Measurements from ENCODE around the gene SMARCB1. TPM values are rescaled to one million over a fixed set of nuclear protein-coding genes. Genes with fewer than 3 reads are reported as not detected.

Gene SMARCB1
- total and polyA plus RNA-seq, 8 donors: 52.4 to 166 (median 138) TPM

- DNase-seq: no peak
- peaks cover 0 to 16% of the 10 kb centered on the region in 2 donors for H3K36me3 ChIP-seq
- TF ChIP-seq CTCF (IDR thresholded peaks at IDR 0.05): no peak
- H3K27ac ChIP-seq: peak overlapping the region; percentile 99 to 100
- no peak for ATAC-seq
- no peaks in the 10 kb centered on the region for H3K9me3 ChIP-seq
- peaks cover 8 to 34% of the 10 kb centered on the region in 2 donors for H3K4me1 ChIP-seq
- H3K4me3 ChIP-seq: peak overlapping the region; percentile 84 to 93
- intact Hi-C loops (cut with DNase I): loop anchor here in 1 of 2 donors (10.0 kb wide), 1 partner anchor 47 kb away; the partner anchor contains the start of gene DERL3
- H3K27me3 ChIP-seq: no peaks in the 10 kb centered on the region
Observed at GRCh38 chr22:23787910-23788309, 1.1 kb downstream of the SMARCB1 start.

DNA sequence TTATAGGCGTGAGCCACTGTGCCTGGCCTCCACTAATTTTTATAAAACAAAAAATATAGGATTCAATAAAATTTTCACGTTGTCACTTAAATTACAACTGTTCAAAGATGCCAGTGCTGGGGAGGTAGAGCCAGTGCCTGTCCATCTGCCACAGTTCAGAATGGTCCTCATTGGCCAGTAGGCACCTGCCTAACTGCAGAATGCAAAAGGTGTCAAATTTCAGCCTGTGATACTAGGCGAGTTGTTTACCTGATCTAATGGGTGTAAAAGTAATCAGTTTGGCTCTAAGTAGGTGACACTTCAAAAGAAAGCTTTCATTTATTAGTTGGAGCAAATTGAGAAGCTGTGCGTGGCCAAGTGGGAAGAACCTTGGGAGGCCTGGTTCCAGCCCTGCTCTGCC, 2.4 kb downstream of the SMARCB1 start:
- TF ChIP-seq CTCF (IDR thresholded peaks at IDR 0.05): no peak
- no peak overlapping the region for H3K27ac ChIP-seq
- no peak for DNase-seq
- H3K27me3 ChIP-seq: no peaks in the 10 kb centered on the region
- no peak overlapping the region for H3K4me3 ChIP-seq
- H3K4me1 ChIP-seq: peaks cover 8 to 34% of the 10 kb centered on the region in 2 donors
- intact Hi-C loops (cut with DNase I): loop anchor here in 1 of 2 donors (10.0 kb wide), 1 partner anchor 46 kb away; the partner anchor contains the start of gene DERL3
- ATAC-seq: no peak
- no peaks in the 10 kb centered on the region for H3K9me3 ChIP-seq
- H3K36me3 ChIP-seq: peaks cover 0 to 28% of the 10 kb centered on the region in 2 donors

- H3K4me3 ChIP-seq: no peak overlapping the region
- intact Hi-C loops (cut with DNase I): loop anchor here in 1 of 2 donors (10.0 kb wide), 1 partner anchor 45 kb away; the partner anchor contains the start of gene DERL3
- H3K36me3 ChIP-seq: peaks cover 0 to 33% of the 10 kb centered on the region in 2 donors
- no peak for DNase-seq
- H3K9me3 ChIP-seq: no peaks in the 10 kb centered on the region
- no peaks in the 10 kb centered on the region for H3K27me3 ChIP-seq
- ATAC-seq: no peak
- H3K4me1 ChIP-seq: peaks cover 8 to 34% of the 10 kb centered on the region in 2 donors
- H3K27ac ChIP-seq: no peak overlapping the region
- TF ChIP-seq CTCF (IDR thresholded peaks at IDR 0.05): no peak
Observed at GRCh38 chr22:23789638-23790037, 2.9 kb downstream of the SMARCB1 start.

DNA sequence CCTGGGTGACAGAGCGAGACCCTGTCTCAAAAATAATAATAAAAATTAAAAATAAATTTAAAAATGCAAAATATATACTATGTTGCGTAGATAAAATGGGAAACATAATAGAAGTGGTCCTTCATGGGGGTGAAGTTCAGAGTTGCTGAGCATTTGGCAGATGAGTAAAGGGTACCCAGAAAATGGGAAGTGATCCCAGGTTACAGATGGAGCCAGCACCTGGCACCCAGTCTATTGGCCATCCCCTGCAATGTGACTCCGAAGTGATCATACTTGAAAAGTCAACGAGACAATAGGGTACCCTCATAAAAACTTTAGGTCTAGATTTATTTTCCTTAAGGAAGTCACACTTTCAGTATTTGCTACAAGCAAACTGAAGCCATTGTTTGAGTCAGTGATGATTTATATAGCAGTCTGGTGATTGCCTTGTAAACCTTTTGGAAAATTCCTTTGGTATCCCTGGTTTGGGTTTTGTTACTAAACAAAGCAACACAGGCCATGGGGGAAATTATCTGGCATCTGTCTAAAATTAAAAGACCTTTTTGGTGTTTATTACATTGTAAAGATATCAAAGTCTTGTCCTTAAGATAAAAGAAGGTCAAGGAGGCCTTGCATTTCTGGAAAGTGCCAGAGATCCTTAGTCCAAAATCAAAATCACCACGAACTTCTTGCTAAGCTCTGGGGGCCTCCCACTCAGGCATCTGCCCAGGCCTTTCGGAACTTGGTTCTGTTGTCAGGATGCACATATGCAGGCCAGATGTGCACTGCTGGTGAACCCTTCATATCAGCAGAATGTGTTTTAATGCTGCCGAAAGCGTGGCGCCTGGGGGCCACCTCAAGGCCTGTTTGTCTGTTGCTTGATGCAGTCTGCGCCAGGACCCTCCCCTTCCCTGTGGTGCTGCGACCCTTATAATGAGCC, 4.3 kb downstream of the SMARCB1 start:
- H3K27ac ChIP-seq: no peak overlapping the region
- ATAC-seq (no peak), DNase-seq (peak in 1 of 4 donors; percentile 22)
- intact Hi-C loops (cut with DNase I): no loop called here
- no peaks in the 10 kb centered on the region for H3K27me3 ChIP-seq
- peaks cover 0 to 48% of the 10 kb centered on the region in 2 donors for H3K36me3 ChIP-seq
- no peak for TF ChIP-seq CTCF (IDR thresholded peaks at IDR 0.05)
- no peak overlapping the region for H3K4me3 ChIP-seq
- no peaks in the 10 kb centered on the region for H3K9me3 ChIP-seq
- peaks cover 8 to 34% of the 10 kb centered on the region in 2 donors for H3K4me1 ChIP-seq
